PC-9 (cell line): ENCODE measurements around the gene ARFGAP3. TPM values are rescaled to one million over a fixed set of nuclear protein-coding genes. Genes with fewer than 3 reads are reported as not detected.

ENCODE experiments used
- BruUV-seq: library from RNA; stranded (reverse); fragments of 400-500 nt; replicated peaks from 2 replicates; lab custom pipeline; 2021; lab: Mats Ljungman, UMichigan
- CTCF ChIA-PET: fragments of 300-600 bp; sonication (Branson Sonifier 250); formaldehyde crosslinking; loops from one replicate; lab custom pipeline; 2022; ENCODE audit warnings: antibody characterized with exemption; lab: Charles Lee
- POLR2A ChIA-PET: fragments of 300-600 bp; sonication (Branson Sonifier 250); formaldehyde crosslinking; loops from one replicate; lab custom pipeline; 2022; ENCODE audit warnings: antibody characterized with exemption; ENCODE audit not compliant: unreplicated experiment; lab: Charles Lee
- DNase-seq, 2 experiments: peaks; one replicate each; pipeline versions ENCODE4 v3.0.0 to v3.0.0-alpha.2; 2015 to 2022; ENCODE audit warnings: mixed read lengths in 1 of 2
- H2AFZ ChIP-seq: fragments of 200-600 bp; sonication (generic); 2 replicates; pipeline ENCODE4 v1.8.1; 2017; ENCODE audit warnings: antibody characterized with exemption
- H3F3A ChIP-seq: fragments of 200-600 bp; sonication (generic); 2 replicates; pipeline ENCODE4 v1.8.1; 2017; ENCODE audit warnings: antibody characterized with exemption, mild to moderate bottlenecking, low read depth; ENCODE audit not compliant: insufficient read depth
- H3K27ac ChIP-seq: fragments of 200-600 bp; sonication (generic); 2 replicates; pipeline ENCODE4 v1.6.1; 2016; ENCODE audit warnings: mixed run types
- H3K27me3 ChIP-seq: fragments of 200-600 bp; sonication (generic); 2 replicates; pipeline ENCODE4 v1.6.1; 2016; ENCODE audit warnings: low read depth, mixed run types; ENCODE audit not compliant: insufficient read depth
- H3K36me3 ChIP-seq: fragments of 200-600 bp; sonication (generic); 2 replicates; pipeline ENCODE4 v1.6.1; 2016; ENCODE audit warnings: low read depth, mixed run types
- H3K4me1 ChIP-seq: fragments of 200-600 bp; sonication (generic); replicated peaks from 2 replicates; pipeline ENCODE4 v1.6.1; 2016; ENCODE audit warnings: mixed run types; ENCODE audit not compliant: insufficient read depth
- H3K4me2 ChIP-seq: fragments of 200-600 bp; sonication (generic); 2 replicates; pipeline ENCODE4 v1.6.1; 2017; ENCODE audit warnings: mixed run types
- H3K4me3 ChIP-seq: fragments of 200-600 bp; sonication (generic); 2 replicates; pipeline ENCODE4 v1.6.1; 2016; ENCODE audit warnings: mixed run types
- H3K79me2 ChIP-seq: fragments of 200-600 bp; sonication (generic); 2 replicates; pipeline ENCODE4 v1.6.1; 2017; ENCODE audit warnings: low read depth, mixed run types
- H3K9me2 ChIP-seq: fragments of 200-600 bp; sonication (generic); 2 replicates; pipeline ENCODE4 v1.8.1; 2017; ENCODE audit warnings: mild to moderate bottlenecking; ENCODE audit not compliant: insufficient read depth
- H3K9me3 ChIP-seq: fragments of 200-600 bp; sonication (generic); 2 replicates; pipeline ENCODE4 v1.8.1; 2016; ENCODE audit warnings: low read depth; ENCODE audit not compliant: insufficient read depth
- H4K20me1 ChIP-seq: fragments of 200-600 bp; sonication (generic); 2 replicates; pipeline ENCODE4 v1.8.1; 2017; ENCODE audit not compliant: insufficient read depth
- CTCF ChIP-seq: fragments of 200-600 bp; sonication (generic); conservative IDR thresholded peaks from 2 replicates; pipeline ENCODE4 v1.6.1; 2017; ENCODE audit warnings: mixed run types, antibody characterized with exemption, mild to moderate bottlenecking, moderate library complexity
- EZH2 ChIP-seq: fragments of 200-600 bp; sonication (generic); IDR thresholded peaks from 2 replicates; pipeline ENCODE4 v1.8.0; 2017; ENCODE audit warnings: antibody characterized with exemption, low read depth
- intact Hi-C: fragments of 100-400 bp; cut with micrococcal nuclease; formaldehyde crosslinking; loops from one replicate; pipeline ENCODE4 v1.10.0; 2022; ENCODE audit not compliant: unreplicated experiment
- total RNA-seq: library from RNA; stranded (reverse); gene quantifications from 2 replicates; pipeline ENCODE4 v1.2.3, GENCODE V29; 2021

The ARFGAP3 gene
- total RNA-seq, 1 experiment from 2014 or later: 29.1 TPM

- Histone ChIP-seq H3K27ac (no peak overlapping the region), H3K79me2 (no peaks in the 10 kb centered on the region), H3K4me3 (no peak overlapping the region), H3K36me3 (peaks cover 29% of the 10 kb centered on the region; the same call in 1 of the 2 replicates), H4K20me1 (peaks cover 9% of the 10 kb centered on the region; the same call in 1 of the 2 replicates), H3K9me3 (no peaks in the 10 kb centered on the region), H3K4me2 (no peak overlapping the region), H3K27me3 (no peaks in the 10 kb centered on the region), H2AFZ (no peak overlapping the region), H3K4me1 (no peaks in the 10 kb centered on the region), H3K9me2 (no peaks in the 10 kb centered on the region), H3F3A (no peaks in the 10 kb centered on the region; the same call in 1 of the 2 replicates)
- POLR2A ChIA-PET: no interaction called here
- TF ChIP-seq EZH2 (no peak), CTCF (no peak)
- BruUV-seq: no TSS peak
- intact Hi-C loops: no loop called here
- CTCF ChIA-PET: no interaction called here
- DNase-seq: no peak
Measured at GRCh38 chr22:42879371-42880021, 22.4 kb upstream of the ARFGAP3 start.

- H3K36me3 ChIP-seq: peaks cover 36% of the 10 kb centered on the region; the same call in 1 of the 2 replicates
- H3K4me2 ChIP-seq: no peak overlapping the region
- H2AFZ ChIP-seq: no peak overlapping the region
- no peak for TF ChIP-seq CTCF
- TF ChIP-seq EZH2: no peak
- no peak overlapping the region for H3K27ac ChIP-seq
- H3K9me2 ChIP-seq: no peaks in the 10 kb centered on the region
- ChIA-PET CTCF (no interaction called here), POLR2A (no interaction called here)
- DNase-seq: no peak
- no peaks in the 10 kb centered on the region for H3K79me2 ChIP-seq
- no peaks in the 10 kb centered on the region for H3K9me3 ChIP-seq
- no peak overlapping the region for H3K4me3 ChIP-seq
- no TSS peak for BruUV-seq
- no peaks in the 10 kb centered on the region for H3K4me1 ChIP-seq
- H4K20me1 ChIP-seq: peaks cover 9% of the 10 kb centered on the region; the same call in 1 of the 2 replicates
- H3F3A ChIP-seq: no peaks in the 10 kb centered on the region; the same call in 1 of the 2 replicates
- intact Hi-C loops: no loop called here
- H3K27me3 ChIP-seq: no peaks in the 10 kb centered on the region
Measured at GRCh38 chr22:42878561-42879305, 21.7 kb upstream of the ARFGAP3 start.

- Histone ChIP-seq H3K27ac (no peak overlapping the region), H3K79me2 (no peaks in the 10 kb centered on the region), H3K4me3 (no peak overlapping the region), H3K9me3 (no peaks in the 10 kb centered on the region), H3K9me2 (no peaks in the 10 kb centered on the region), H3K36me3 (peaks cover 31% of the 10 kb centered on the region; the same call in 1 of the 2 replicates), H3K27me3 (no peaks in the 10 kb centered on the region), H2AFZ (no peak overlapping the region), H4K20me1 (peaks cover 9% of the 10 kb centered on the region; the same call in 1 of the 2 replicates), H3K4me1 (no peaks in the 10 kb centered on the region), H3F3A (no peaks in the 10 kb centered on the region; the same call in 1 of the 2 replicates), H3K4me2 (no peak overlapping the region)
- intact Hi-C loops: no loop called here
- TF ChIP-seq CTCF (no peak), EZH2 (no peak)
- CTCF ChIA-PET: no interaction called here
- POLR2A ChIA-PET: no interaction called here
- BruUV-seq: no TSS peak
- DNase-seq: no peak
Measured at GRCh38 chr22:42877597-42878340, 20.7 kb upstream of the ARFGAP3 start.
